Measurements from ENCODE around the gene SREBF2. TPM values are rescaled to one million over a fixed set of nuclear protein-coding genes. Genes with fewer than 3 reads are reported as not detected.

The SREBF2 gene
- total RNA-seq, 6 donors from 2014 or later, result 124 to 175 (median 145) TPM

DNA sequence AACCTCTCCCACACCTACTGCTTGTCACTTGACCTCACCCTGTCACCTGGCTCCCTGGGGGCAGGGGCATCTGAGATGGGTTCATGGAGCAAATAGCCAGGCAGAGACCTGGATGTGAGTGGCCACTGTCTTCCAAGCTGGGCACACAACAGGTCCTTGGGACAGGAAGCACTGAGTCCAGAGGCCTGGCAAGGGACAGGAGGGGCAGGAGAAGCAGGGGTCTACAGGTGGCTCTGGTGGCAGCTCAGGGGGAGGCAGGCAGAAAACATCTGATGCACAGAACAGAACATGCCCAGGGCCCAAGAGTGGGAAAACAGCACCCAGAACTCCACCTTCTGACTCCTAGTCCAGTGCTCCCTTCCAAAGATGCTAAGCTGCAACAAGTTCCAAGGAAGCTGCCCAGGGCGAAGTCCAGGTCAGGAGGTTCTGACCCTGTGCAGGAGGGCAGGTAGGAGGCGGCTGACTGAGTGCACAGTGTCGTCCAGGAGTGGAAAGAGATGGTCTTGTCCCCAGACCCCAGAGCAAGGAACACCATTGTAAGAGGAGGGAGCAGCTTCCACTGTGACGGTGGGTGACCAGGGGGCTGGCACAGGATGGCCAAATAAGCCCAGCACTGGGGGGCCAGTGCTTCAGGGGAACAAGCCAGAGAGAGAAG lies 90.2 kb downstream of the SREBF2 start:
- H3K27me3 ChIP-seq, result peaks cover 0 to 21% (median 11%) of the 10 kb centered on the region in 4 donors

GRCh38 chr22:41923595-41924276 lies 90.8 kb downstream of the SREBF2 start:
- no peaks in the 10 kb centered on the region for H3K36me3 ChIP-seq
- WGBS, 2 donors, result 92 to 94% methylated on average over 13 to 14 of the region's 14 CpGs
- no peaks in the 10 kb centered on the region for H3K9me3 ChIP-seq
- no peak for ATAC-seq (ENCODE audit: low FRiP score in 2 of 2)
- peaks cover 20 to 35% (median 24%) of the 10 kb centered on the region in 4 donors for H3K4me1 ChIP-seq
- TF ChIP-seq, protein P1, sequence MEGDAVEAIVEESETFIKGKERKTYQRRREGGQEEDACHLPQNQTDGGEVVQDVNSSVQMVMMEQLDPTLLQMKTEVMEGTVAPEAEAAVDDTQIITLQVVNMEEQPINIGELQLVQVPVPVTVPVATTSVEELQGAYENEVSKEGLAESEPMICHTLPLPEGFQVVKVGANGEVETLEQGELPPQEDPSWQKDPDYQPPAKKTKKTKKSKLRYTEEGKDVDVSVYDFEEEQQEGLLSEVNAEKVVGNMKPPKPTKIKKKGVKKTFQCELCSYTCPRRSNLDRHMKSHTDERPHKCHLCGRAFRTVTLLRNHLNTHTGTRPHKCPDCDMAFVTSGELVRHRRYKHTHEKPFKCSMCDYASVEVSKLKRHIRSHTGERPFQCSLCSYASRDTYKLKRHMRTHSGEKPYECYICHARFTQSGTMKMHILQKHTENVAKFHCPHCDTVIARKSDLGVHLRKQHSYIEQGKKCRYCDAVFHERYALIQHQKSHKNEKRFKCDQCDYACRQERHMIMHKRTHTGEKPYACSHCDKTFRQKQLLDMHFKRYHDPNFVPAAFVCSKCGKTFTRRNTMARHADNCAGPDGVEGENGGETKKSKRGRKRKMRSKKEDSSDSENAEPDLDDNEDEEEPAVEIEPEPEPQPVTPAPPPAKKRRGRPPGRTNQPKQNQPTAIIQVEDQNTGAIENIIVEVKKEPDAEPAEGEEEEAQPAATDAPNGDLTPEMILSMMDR (IDR thresholded peaks at IDR 0.05), result no peak
- no peak for TF ChIP-seq EP300 (IDR thresholded peaks at IDR 0.05)
- no peak for TF ChIP-seq POLR2AphosphoS5 (IDR thresholded peaks at IDR 0.05)
- no peak for TF ChIP-seq POLR2A (IDR thresholded peaks at IDR 0.05)
- H3K27me3 ChIP-seq, result peaks cover 0 to 21% (median 10%) of the 10 kb centered on the region in 4 donors
- H3K4me3 ChIP-seq, result no peak overlapping the region
- no peak for DNase-seq
- H3K27ac ChIP-seq, result no peak overlapping the region

More for the DNA sequence above, 90.2 kb downstream of the SREBF2 start:
- TF ChIP-seq POLR2AphosphoS5 (IDR thresholded peaks at IDR 0.05) (no peak), EP300 (IDR thresholded peaks at IDR 0.05) (no peak), POLR2A (IDR thresholded peaks at IDR 0.05) (no peak)
- TF ChIP-seq, protein P1 (IDR thresholded peaks at IDR 0.05), result no peak
- H3K36me3 ChIP-seq, result no peaks in the 10 kb centered on the region
- ATAC-seq (ENCODE audit: low FRiP score in 2 of 2) (no peak), DNase-seq (no peak)
- 83 to 90% methylated on average over 4 of the region's 4 CpGs for WGBS, 2 donors
- H3K27ac ChIP-seq, result no peak overlapping the region
- no peak overlapping the region for H3K4me3 ChIP-seq
- peaks cover 27 to 39% (median 29%) of the 10 kb centered on the region in 4 donors for H3K4me1 ChIP-seq
- no peaks in the 10 kb centered on the region for H3K9me3 ChIP-seq

- peaks cover 0 to 21% (median 9%) of the 10 kb centered on the region in 4 donors for H3K27me3 ChIP-seq
- peaks cover 8 to 19% (median 11%) of the 10 kb centered on the region in 4 donors for H3K4me1 ChIP-seq
- 7 to 9% methylated on average over 22 to 29 of the region's 48 CpGs for WGBS, 2 donors
- peak overlapping the region in 1 of 4 donors; percentile 40 for H3K27ac ChIP-seq
- H3K36me3 ChIP-seq, result no peaks in the 10 kb centered on the region
- no peak for TF ChIP-seq POLR2A (IDR thresholded peaks at IDR 0.05)
- TF ChIP-seq, protein P1 (IDR thresholded peaks at IDR 0.05), result peak; percentile 69 to 83 (median 82)
- peak overlapping the region in 3 of 4 donors; percentile 36 to 50 (median 45) for H3K4me3 ChIP-seq
- no peaks in the 10 kb centered on the region for H3K9me3 ChIP-seq
- ATAC-seq (ENCODE audit: low FRiP score in 2 of 2) (peak; percentile 56 to 69), DNase-seq (peak; percentile 72 to 94)
Observed at GRCh38 chr22:41925783-41926460, 93.0 kb downstream of the SREBF2 start.

- H3K36me3 ChIP-seq, result no peaks in the 10 kb centered on the region
- no peak overlapping the region for H3K27ac ChIP-seq
- peaks cover 8 to 19% (median 11%) of the 10 kb centered on the region in 4 donors for H3K4me1 ChIP-seq
- DNase-seq (no peak), ATAC-seq (ENCODE audit: low FRiP score in 2 of 2) (no peak)
- no peaks in the 10 kb centered on the region for H3K9me3 ChIP-seq
- H3K4me3 ChIP-seq, result no peak overlapping the region
- WGBS, 2 donors, result 83 to 88% methylated on average over 5 to 6 of the region's 6 CpGs
- no peak for TF ChIP-seq EP300 (IDR thresholded peaks at IDR 0.05)
- TF ChIP-seq POLR2A (IDR thresholded peaks at IDR 0.05), result no peak
- no peak for TF ChIP-seq POLR2AphosphoS5 (IDR thresholded peaks at IDR 0.05)
- TF ChIP-seq, protein P1 (IDR thresholded peaks at IDR 0.05), result no peak
- peaks cover 0 to 21% (median 9%) of the 10 kb centered on the region in 4 donors for H3K27me3 ChIP-seq
Observed at GRCh38 chr22:41927813-41928212, 94.9 kb downstream of the SREBF2 start.

Data from upper lobe of left lung (tissue), 6 donors.